Measurements from ENCODE around the gene WDR20. TPM values are rescaled to one million over a fixed set of nuclear protein-coding genes. Genes with fewer than 3 reads are reported as not detected.

The WDR20 gene
- total and polyA plus RNA-seq, 2 donors (not counting 1 experiment from before 2014, with no cell fraction given), result 12.4 to 64.0 TPM

GRCh38 chr14:102227184-102227964, 87.7 kb downstream of the WDR20 start:
- no peaks in the 10 kb centered on the region for H3K27me3 Mint-ChIP-seq
- no peak overlapping the region for H3K4me3 Mint-ChIP-seq
- intact Hi-C loops (cut with micrococcal nuclease), result no loop called here
- Histone ChIP-seq H3K79me2 (ENCODE audit: control insufficient read depth, insufficient read depth, low read length) (no peaks in the 10 kb centered on the region), H3K27me3 (replicated peaks in 1 of 4; ENCODE audit: control extremely low read depth in 1 of 4, control insufficient read depth in 3 of 4, insufficient read depth in 4 of 4, low read length in 3 of 4) (no peaks in the 10 kb centered on the region), H3K9ac (ENCODE audit: low read length) (no peak overlapping the region), H3K9me3 (ENCODE audit: control extremely low read depth in 1 of 3, control insufficient read depth in 2 of 3, insufficient read depth in 1 of 3, low read length in 2 of 3) (peaks cover 0 to 2% (median 0%) of the 10 kb centered on the region in 3 donors), H3K4me3 (ENCODE audit: control extremely low read depth in 1 of 5, extremely low read depth in 1 of 5, insufficient read depth in 1 of 5, low read depth in 2 of 5, low read length in 4 of 5) (no peak overlapping the region), H4K20me1 (ENCODE audit: control insufficient read depth, insufficient read depth, low read length, poor library complexity, severe bottlenecking) (peaks cover 5% of the 10 kb centered on the region), H2AFZ (ENCODE audit: insufficient read depth, low read depth, low read length, poor library complexity, severe bottlenecking) (no peak overlapping the region), H3K36me3 (replicated peaks in 1 of 2; ENCODE audit: control extremely low read depth in 1 of 2, control insufficient read depth in 1 of 2, extremely low read depth in 1 of 2, insufficient read depth in 2 of 2, low read length in 1 of 2) (no peaks in the 10 kb centered on the region), H3K27ac (ENCODE audit: low read length in 2 of 2) (no peak overlapping the region), H3K4me1 (ENCODE audit: control insufficient read depth in 2 of 2, insufficient read depth in 2 of 2, low read length in 2 of 2) (no peaks in the 10 kb centered on the region), H3K4me2 (replicated peaks; ENCODE audit: low read depth, low read length, poor library complexity, severe bottlenecking) (no peak overlapping the region)
- CTCF ChIA-PET, result no interaction called here
- no peak for DNase-seq
- no peak for ATAC-seq (ENCODE audit: low read depth)
- POLR2A ChIA-PET, result no interaction called here
- no peaks in the 10 kb centered on the region for H3K4me1 Mint-ChIP-seq
- no peaks in the 10 kb centered on the region for H3K9me3 Mint-ChIP-seq (ENCODE audit: insufficient read depth)
- no peak overlapping the region for H3K27ac Mint-ChIP-seq
- TF ChIP-seq CTCF (IDR thresholded peaks at IDR 0.05) (no peak), EZH2 (IDR thresholded peaks at IDR 0.05; ENCODE audit: borderline replicate concordance, insufficient read depth, low read depth, low read length, poor library complexity, severe bottlenecking) (no peak)
- 89% methylated on average over 23 of the region's 28 CpGs for WGBS (ENCODE audit: insufficient coverage)

- Mint-ChIP-seq H3K27ac (no peak overlapping the region), H3K4me3 (no peak overlapping the region), H3K4me1 (no peaks in the 10 kb centered on the region), H3K9me3 (ENCODE audit: insufficient read depth) (no peaks in the 10 kb centered on the region), H3K27me3 (no peaks in the 10 kb centered on the region)
- Histone ChIP-seq H3K4me3 (ENCODE audit: control extremely low read depth in 1 of 5, extremely low read depth in 1 of 5, insufficient read depth in 1 of 5, low read depth in 2 of 5, low read length in 4 of 5) (no peak overlapping the region), H3K9ac (ENCODE audit: low read length) (no peak overlapping the region), H3K9me3 (ENCODE audit: control extremely low read depth in 1 of 3, control insufficient read depth in 2 of 3, insufficient read depth in 1 of 3, low read length in 2 of 3) (peaks cover 0 to 2% (median 0%) of the 10 kb centered on the region in 3 donors), H3K79me2 (ENCODE audit: control insufficient read depth, insufficient read depth, low read length) (no peaks in the 10 kb centered on the region), H3K27me3 (replicated peaks in 1 of 4; ENCODE audit: control extremely low read depth in 1 of 4, control insufficient read depth in 3 of 4, insufficient read depth in 4 of 4, low read length in 3 of 4) (no peaks in the 10 kb centered on the region), H3K27ac (ENCODE audit: low read length in 2 of 2) (no peak overlapping the region), H3K36me3 (replicated peaks in 1 of 2; ENCODE audit: control extremely low read depth in 1 of 2, control insufficient read depth in 1 of 2, extremely low read depth in 1 of 2, insufficient read depth in 2 of 2, low read length in 1 of 2) (no peaks in the 10 kb centered on the region), H3K4me1 (ENCODE audit: control insufficient read depth in 2 of 2, insufficient read depth in 2 of 2, low read length in 2 of 2) (no peaks in the 10 kb centered on the region), H4K20me1 (ENCODE audit: control insufficient read depth, insufficient read depth, low read length, poor library complexity, severe bottlenecking) (no peaks in the 10 kb centered on the region), H3K4me2 (replicated peaks; ENCODE audit: low read depth, low read length, poor library complexity, severe bottlenecking) (no peak overlapping the region), H2AFZ (ENCODE audit: insufficient read depth, low read depth, low read length, poor library complexity, severe bottlenecking) (no peak overlapping the region)
- intact Hi-C loops (cut with micrococcal nuclease), result no loop called here
- POLR2A ChIA-PET, result no interaction called here
- TF ChIP-seq EZH2 (IDR thresholded peaks at IDR 0.05; ENCODE audit: borderline replicate concordance, insufficient read depth, low read depth, low read length, poor library complexity, severe bottlenecking), result no peak
- TF ChIP-seq CTCF (IDR thresholded peaks at IDR 0.05), result no peak
- DNase-seq, result no peak
- ATAC-seq (ENCODE audit: low read depth), result no peak
- 98% methylated on average over 43 of the region's 43 CpGs for WGBS (ENCODE audit: insufficient coverage)
- CTCF ChIA-PET, result interaction anchor here (0.9 to 1.1 kb wide), 2 partner anchors 14 to 25 kb away, joined by 3 to 4 read pairs; no protein-coding TSS in a partner anchor
Observed at GRCh38 chr14:102229071-102229738, 89.5 kb downstream of the WDR20 start.
